Breast epithelium (tissue), 4 donors: ENCODE data around the gene STYK1. TPM values are rescaled to one million over a fixed set of nuclear protein-coding genes. Genes with fewer than 3 reads are reported as not detected.
"Not testable (repeated sequence)": the region's sequence is repeated elsewhere in the genome, so short reads cannot be mapped to it uniquely, and the experiment has no call there.

Source experiments
- DNase-seq, 2 donors: peaks; one replicate each; pipeline ENCODE4 v3.0.0-alpha.2; 2019; ENCODE audit warnings: low spot score in 2 of 2
- H3K27ac ChIP-seq, 2 donors: fragments of 200-600 bp; sonication (generic) in 1 of 2; one replicate each; pipeline ENCODE4 v1.5.1; 2016 to 2019; ENCODE audit warnings: mild to moderate bottlenecking in 1 of 2
- H3K27me3 ChIP-seq, 2 donors: fragments of 200-600 bp; sonication (generic) in 1 of 2; one replicate each; pipeline versions ENCODE4 v1.5.1 to v1.6.0; 2017 to 2019; ENCODE audit warnings: control low read depth in 1 of 2, mild to moderate bottlenecking in 1 of 2
- H3K36me3 ChIP-seq: fragments of 200-600 bp; one replicate; pipeline ENCODE4 v1.5.1; 2019
- H3K4me1 ChIP-seq, 2 donors: fragments of 200-600 bp; sonication (generic); one replicate each; pipeline ENCODE4 v1.5.1; 2016 to 2019; ENCODE audit warnings: control low read depth in 1 of 2
- H3K4me3 ChIP-seq, 3 donors: fragments of 200-600 bp; sonication (generic); 1 replicate in 2 of 3; 2 replicates in 1 of 3; pipeline ENCODE4 v1.5.1; 2016 to 2019; ENCODE audit warnings: mild to moderate bottlenecking in 3 of 3, moderate library complexity in 2 of 3
- H3K9me3 ChIP-seq, 2 donors: fragments of 200-600 bp; sonication (generic) in 1 of 2; one replicate each; pipeline ENCODE4 v1.5.1; 2016 to 2019; ENCODE audit warnings: control low read depth in 1 of 2
- CTCF ChIP-seq, 3 donors: fragments of 450-650 bp; IDR thresholded peaks; one replicate each; pipeline ENCODE4 v1.5.1; 2016 to 2017; ENCODE audit warnings: antibody characterized with exemption in 3 of 3, mild to moderate bottlenecking in 3 of 3, moderate library complexity in 3 of 3
- POLR2A ChIP-seq: fragments of 450-650 bp; IDR thresholded peaks from one replicate; pipeline ENCODE4 v1.6.1; 2016; ENCODE audit warnings: antibody characterized with exemption, mild to moderate bottlenecking, moderate library complexity
- POLR2AphosphoS5 ChIP-seq, 3 donors: sonication (generic); formaldehyde crosslinking; IDR thresholded peaks; one replicate each; pipeline ENCODE4 v1.6.1; 2017; ENCODE audit warnings: antibody characterized with exemption in 3 of 3
- intact Hi-C: fragments of 100-400 bp; cut with DNase I; formaldehyde crosslinking; loops from one replicate; pipeline ENCODE4 v1.15.1; 2023; ENCODE audit warnings: low total_unique reads
- total RNA-seq, 3 donors: library from RNA; depleted of rRNA; stranded (reverse); fragments of >200 nt; gene quantifications; one replicate each; pipeline ENCODE4 v1.1.0, GENCODE V29; 2016

STYK1 gene
- total RNA-seq, 3 donors from 2014 or later, result 0.32 to 4.9 (median 3.5) TPM

DNA sequence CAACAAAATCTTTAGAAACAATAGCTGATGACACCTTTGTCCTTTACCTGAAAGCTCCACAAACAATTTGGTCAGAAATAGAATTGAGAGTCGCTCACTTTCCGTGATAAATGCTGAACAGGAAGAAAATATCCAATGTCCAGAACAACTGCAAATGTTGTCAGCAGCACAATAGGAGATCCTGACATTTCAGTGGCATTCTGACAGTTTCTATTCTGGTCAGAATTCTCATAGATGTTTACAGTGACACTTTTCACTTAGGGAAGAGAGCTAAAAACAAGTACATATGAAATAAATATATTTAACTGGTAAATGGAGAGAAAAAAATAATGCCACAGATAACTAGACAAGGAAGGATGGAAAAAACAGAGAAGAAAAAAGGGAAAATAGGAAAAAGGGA lies 99.5 kb downstream of the STYK1 start:
- H3K4me3 ChIP-seq, result no peak overlapping the region
- intact Hi-C loops, result no loop called here
- no peaks in the 10 kb centered on the region for H3K9me3 ChIP-seq
- TF ChIP-seq POLR2AphosphoS5 (IDR thresholded peaks at IDR 0.05), result no peak
- no peak overlapping the region for H3K27ac ChIP-seq
- peaks cover 0 to 4% of the 10 kb centered on the region in 2 donors for H3K27me3 ChIP-seq
- DNase-seq, result no peak
- no peaks in the 10 kb centered on the region for H3K4me1 ChIP-seq
- H3K36me3 ChIP-seq, result no peaks in the 10 kb centered on the region

DNA sequence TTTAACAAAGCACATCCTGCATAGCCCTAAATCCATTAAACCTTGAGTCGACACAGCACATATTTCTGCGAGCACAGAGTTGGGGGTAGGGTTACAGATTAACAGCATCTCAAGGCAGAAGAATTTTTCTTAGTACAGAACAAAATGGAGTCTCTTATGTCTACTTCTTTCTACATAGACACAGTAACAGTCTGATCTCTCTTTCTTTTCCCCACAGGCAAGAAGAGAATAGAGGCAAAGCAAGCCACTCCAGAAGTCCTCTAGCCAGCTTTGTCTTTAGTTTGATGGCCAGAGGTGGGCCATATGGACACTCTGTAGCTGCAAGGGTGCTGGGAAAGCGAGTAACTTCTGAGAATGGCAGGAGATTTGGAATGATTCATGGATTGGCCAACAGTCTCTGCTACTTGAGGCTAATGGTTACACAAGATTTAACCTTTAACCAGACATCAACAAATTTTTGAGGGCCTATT lies 101.8 kb downstream of the STYK1 start:
- intact Hi-C loops, H3K27me3 ChIP-seq, DNase-seq, H3K27ac ChIP-seq, H3K36me3 ChIP-seq, H3K9me3 ChIP-seq, H3K4me3 ChIP-seq, H3K4me1 ChIP-seq: not testable (repeated sequence)

DNA sequence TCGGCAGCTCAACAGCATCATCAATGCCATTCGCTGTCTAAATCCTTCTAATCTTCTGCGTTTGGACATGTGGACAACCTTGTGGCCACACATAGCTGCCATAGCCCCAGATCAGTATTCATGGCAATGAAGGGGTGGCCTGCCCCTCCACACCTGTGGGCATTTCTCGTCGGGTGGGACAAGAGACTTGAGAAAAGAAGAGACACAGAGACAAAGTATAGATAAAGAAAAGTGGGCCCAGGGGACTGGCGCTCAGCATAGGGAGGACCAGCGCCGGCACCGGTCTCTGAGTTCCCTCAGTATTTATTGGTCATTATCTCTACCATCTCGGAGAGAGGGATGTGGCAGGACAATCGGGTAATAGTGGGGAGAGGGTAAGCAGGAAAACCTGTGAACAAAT lies 102.7 kb downstream of the STYK1 start:
- Histone ChIP-seq H3K9me3 (no peaks in the 10 kb centered on the region), H3K4me1 (no peaks in the 10 kb centered on the region), H3K4me3 (no peak overlapping the region), H3K36me3 (no peaks in the 10 kb centered on the region), H3K27me3 (peaks cover 0 to 4% of the 10 kb centered on the region in 2 donors), H3K27ac (no peak overlapping the region)
- intact Hi-C loops, result no loop called here
- no peak for TF ChIP-seq POLR2A
- no peak for TF ChIP-seq POLR2AphosphoS5 (IDR thresholded peaks at IDR 0.05)
- no peak for TF ChIP-seq CTCF (IDR thresholded peaks at IDR 0.05)
- no peak for DNase-seq

Other genes starting within 250 kb of the STYK1 start
- gene KLRC2, start 238.0 kb downstream of the STYK1 start, total RNA-seq, result 1 to 10 TPM; 1.6 to 2.1 (median 2.0) TPM
- 1 to 10 TPM in 2 of 3 donors, under 1 TPM in 1; 0.48 to 8.3 (median 3.3) TPM for gene KLRC1, start 220.7 kb downstream of the STYK1 start, total RNA-seq
- under 1 TPM in 2 of 3 donors, not detected in 1; 0.33 to 0.48 TPM for gene EIF2S3B, start 168.2 kb downstream of the STYK1 start, total RNA-seq
- 10 to 100 TPM; 10.9 to 34.1 (median 17.4) TPM for gene MAGOHB, start 60.4 kb downstream of the STYK1 start, total RNA-seq
- 100 to 1,000 TPM; 262 to 381 (median 290) TPM for gene YBX3, start 49.3 kb upstream of the STYK1 start, total RNA-seq
- gene TAS2R7, start 128.6 kb upstream of the STYK1 start, total RNA-seq, result not detected
- gene TAS2R8, start 133.2 kb upstream of the STYK1 start, total RNA-seq, result under 1 TPM in 1 of 3 donors, not detected in 2; 0.48 TPM
- not detected for gene TAS2R9, start 136.1 kb upstream of the STYK1 start, total RNA-seq
- 1 to 10 TPM; 1.3 to 1.6 (median 1.3) TPM for gene TAS2R10, start 152.3 kb upstream of the STYK1 start, total RNA-seq
- gene PRR4, start 175.4 kb upstream of the STYK1 start, total RNA-seq, result 10 to 100 TPM in 1 of 3 donors, 1 to 10 TPM in 2; 2.4 to 18.0 (median 10.0) TPM
- 10 to 100 TPM; 30.9 to 72.6 (median 39.0) TPM for gene PRH1, start 210.2 kb upstream of the STYK1 start, total RNA-seq
- 1 to 10 TPM; 3.5 to 6.9 (median 5.9) TPM for gene TAS2R13, start 235.5 kb upstream of the STYK1 start, total RNA-seq